H4 (cell line): ENCODE measurements around the gene DPY19L3. TPM values are rescaled to one million over a fixed set of nuclear protein-coding genes. Genes with fewer than 3 reads are reported as not detected.
"Not testable (repeated sequence)": the region's sequence is repeated elsewhere in the genome, so short reads cannot be mapped to it uniquely, and the experiment has no call there.

Experiments
- DNase-seq: peaks from one replicate; pipeline ENCODE4 v3.0.0-alpha.2; 2015; ENCODE audit warnings: low spot score
- total RNA-seq: library from RNA; depleted of rRNA; stranded (reverse); fragments of >200 nt; shearing (Covaris generic); gene quantifications from 2 replicates; pipeline ENCODE4 v1.2.3, GENCODE V29; 2014; rRNA removed

The DPY19L3 gene
- total RNA-seq, 1 experiment from 2014 or later, result 10.7 TPM

DNA sequence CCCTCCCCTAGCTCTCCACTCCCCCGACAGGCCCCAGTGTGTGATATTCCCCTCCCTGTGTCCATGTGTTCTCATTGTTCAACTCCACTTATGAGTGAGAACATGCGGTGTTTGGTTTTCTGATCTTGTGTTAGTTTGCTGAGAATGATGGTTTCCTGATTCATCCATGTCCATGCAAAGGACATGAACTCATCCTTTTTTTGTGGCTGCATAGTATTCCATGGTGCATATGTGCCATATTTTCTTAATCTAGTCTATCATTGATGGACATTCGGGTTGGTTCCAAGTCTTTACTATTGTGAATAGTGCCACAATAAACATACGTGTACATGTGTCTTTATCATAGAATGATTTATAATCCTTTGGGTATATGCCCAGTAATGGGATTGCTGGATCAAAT is 106.9 kb downstream of the DPY19L3 start:
- DNase-seq, result not testable (repeated sequence)

DNA sequence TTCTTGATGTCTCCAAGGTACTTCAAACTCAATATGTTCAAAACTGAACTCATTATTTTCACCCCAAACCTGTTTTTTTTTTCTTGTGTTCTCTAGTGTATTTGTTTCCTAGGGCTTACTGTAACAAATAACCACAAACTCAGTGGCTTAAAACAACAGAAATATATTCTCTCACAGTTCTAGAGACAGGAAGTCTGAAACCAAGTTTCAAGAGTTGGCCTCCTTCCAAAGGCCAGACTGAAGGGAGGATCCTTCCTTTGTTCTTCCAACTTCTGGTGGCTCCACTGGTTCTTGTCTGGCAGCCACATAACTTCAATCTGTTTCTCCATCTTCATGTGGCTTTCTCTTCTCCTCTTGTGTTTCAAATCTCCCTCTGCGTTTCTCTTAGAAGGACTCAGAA is 113.5 kb downstream of the DPY19L3 start:
- peak; percentile 36 for DNase-seq

DNA sequence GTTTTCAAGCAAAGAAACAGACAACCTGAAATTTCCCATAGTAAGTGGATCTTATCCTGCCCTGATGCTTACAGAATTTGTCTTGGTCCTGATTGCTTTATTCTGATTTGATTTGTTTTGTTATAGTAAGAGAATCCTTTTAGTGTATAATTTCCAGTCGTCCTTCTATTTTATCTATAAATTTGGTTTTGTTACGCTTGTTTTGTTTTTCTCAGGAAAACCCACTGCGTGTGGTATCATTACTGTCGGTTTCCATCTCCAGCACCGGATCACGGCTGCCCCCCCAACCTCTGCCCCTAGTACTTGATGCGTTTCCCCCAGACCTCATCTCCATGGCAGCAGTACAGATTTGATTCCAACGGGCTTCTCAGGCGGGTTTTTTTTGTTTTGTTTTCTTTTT is 117.4 kb downstream of the DPY19L3 start:
- no peak for DNase-seq

DNA sequence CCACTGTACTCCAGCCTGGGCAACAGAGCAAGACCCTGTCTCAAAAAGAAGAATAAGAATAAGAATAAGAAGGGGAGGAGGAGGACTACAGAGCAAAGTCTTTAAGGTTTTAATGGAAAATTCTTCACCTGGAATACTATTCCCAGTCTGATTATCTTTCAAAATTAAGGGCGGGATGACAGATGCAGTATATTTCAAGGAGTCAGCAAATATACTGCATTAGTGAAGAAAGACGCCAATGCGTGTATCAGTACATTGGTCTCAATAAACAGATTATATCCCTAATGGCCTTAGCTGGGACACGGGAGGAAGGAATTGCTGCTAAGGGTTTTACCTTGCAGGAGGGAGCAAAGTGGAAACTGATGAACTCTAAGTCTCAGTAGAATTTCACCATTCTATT is 121.3 kb downstream of the DPY19L3 start:
- DNase-seq, result no peak

DNA sequence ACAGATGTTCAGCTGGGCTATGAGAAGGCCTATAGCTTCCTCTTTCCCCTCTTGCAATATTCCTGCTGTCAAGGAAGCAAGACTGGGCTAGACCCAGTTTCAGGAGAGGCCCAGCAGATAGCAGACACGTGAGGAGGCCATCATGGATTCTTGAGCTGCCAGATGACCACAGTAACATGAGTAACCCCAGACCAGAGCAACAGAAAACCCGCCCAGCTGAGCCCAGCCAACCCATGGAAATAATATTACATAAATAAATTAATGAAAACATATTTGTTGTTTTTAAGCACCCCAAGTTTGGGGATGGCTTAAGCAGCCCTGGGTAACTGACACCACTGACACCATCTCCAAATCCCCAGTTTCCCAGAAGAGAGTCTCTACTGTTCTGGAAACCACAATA is 125.2 kb downstream of the DPY19L3 start:
- no peak for DNase-seq

DNA sequence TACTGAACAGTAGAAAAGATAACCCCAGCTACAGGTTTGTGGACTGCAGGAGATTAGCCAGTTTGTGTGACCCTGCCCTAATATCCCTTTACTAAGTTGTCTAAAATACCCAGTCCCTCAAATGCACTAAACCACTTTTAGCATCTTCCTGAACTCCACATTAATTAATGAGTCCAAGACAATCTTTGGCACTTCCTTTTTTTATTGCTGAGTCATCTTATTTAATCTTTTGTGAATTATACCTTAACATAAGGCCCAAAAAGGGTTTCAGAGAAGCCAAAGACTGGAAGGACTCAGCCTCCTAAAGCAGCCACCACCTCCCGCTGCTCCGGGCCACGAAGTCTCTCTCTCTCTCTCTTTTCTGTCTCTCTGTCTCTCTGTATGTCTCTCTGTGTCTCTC is 126.7 kb downstream of the DPY19L3 start:
- no peak for DNase-seq

Other genes with a start within 250 kb of the DPY19L3 start
- gene ZNF507, start 60.2 kb upstream of the DPY19L3 start, total RNA-seq, result 4.1 and 5.1 TPM in 2 replicates
- 294 and 308 TPM in 2 replicates for gene PDCD5, start 175.4 kb downstream of the DPY19L3 start, total RNA-seq